ENCODE data around the gene ZDHHC14.

Gene ZDHHC14

GRCh38 chr6:157528931-157529653 is 148.1 kb downstream of the ZDHHC14 start:
- TF ChIP-seq GATA1 (IDR thresholded peaks at IDR 0.05; ENCODE audit: low read depth, low read length): no peak
- no peak for TF ChIP-seq POLR2A (IDR thresholded peaks at IDR 0.05; ENCODE audit: low read length)
- no peak for DNase-seq

- no peak for TF ChIP-seq GATA1 (IDR thresholded peaks at IDR 0.05; ENCODE audit: low read depth, low read length)
- no peak for TF ChIP-seq POLR2A (IDR thresholded peaks at IDR 0.05; ENCODE audit: low read length)
- no peak for DNase-seq
Measured at GRCh38 chr6:157529654-157530039, 148.7 kb downstream of the ZDHHC14 start.

DNA sequence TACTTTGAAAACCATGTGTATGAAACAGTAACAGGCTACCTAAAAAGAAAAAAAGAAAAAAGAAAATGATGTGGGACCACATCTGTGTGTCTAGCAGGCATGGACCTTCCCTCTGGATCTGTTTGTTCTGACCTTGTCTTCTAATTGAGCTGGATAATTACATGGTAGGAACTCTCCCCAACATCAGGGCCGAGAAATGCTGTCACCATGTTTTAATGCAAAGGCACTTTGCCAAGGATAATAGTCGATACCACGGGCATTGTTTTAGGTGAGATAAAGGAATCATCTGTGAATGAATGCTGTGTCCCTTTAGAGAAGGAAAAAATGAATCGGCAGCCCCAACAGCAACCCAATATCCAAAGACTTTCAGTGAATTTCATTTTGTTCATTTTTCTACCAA is 149.1 kb downstream of the ZDHHC14 start:
- no peak for DNase-seq

GRCh38 chr6:157530724-157531168 is 149.8 kb downstream of the ZDHHC14 start:
- no peak for DNase-seq
- no peak for TF ChIP-seq POLR2A (IDR thresholded peaks at IDR 0.05; ENCODE audit: low read length)

More for the DNA sequence above, 149.1 kb downstream of the ZDHHC14 start:
- TF ChIP-seq GATA1 (IDR thresholded peaks at IDR 0.05; ENCODE audit: low read depth, low read length): no peak
- no peak for TF ChIP-seq POLR2A (IDR thresholded peaks at IDR 0.05; ENCODE audit: low read length)

GRCh38 chr6:157531169-157531985 is 150.4 kb downstream of the ZDHHC14 start:
- TF ChIP-seq POLR2A (IDR thresholded peaks at IDR 0.05; ENCODE audit: low read length): no peak
- DNase-seq: no peak

DNA sequence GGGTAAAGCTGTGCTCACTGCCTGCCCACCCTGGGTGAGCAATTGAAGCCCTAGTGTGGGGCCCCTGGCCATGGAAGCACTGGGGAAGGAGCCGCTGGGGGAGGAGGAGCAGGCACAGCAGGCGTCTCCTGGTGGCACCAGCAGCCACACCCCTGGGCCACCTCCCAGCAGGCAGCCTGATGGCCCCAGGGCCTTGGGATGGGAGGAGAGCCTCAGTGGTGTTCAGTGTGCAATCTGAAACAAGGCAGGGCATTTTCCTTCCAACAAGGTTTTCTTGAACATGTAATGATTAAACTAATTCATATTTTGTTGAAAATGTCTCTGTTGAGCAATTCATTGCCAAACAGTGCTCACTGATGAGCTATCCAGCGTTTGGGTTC is 151.0 kb downstream of the ZDHHC14 start:
- TF ChIP-seq POLR2A (IDR thresholded peaks at IDR 0.05; ENCODE audit: low read length) (no peak), GATA1 (IDR thresholded peaks at IDR 0.05; ENCODE audit: low read depth, low read length) (no peak)

GRCh38 chr6:157533048-157533871 is 152.3 kb downstream of the ZDHHC14 start:
- TF ChIP-seq GATA1 (IDR thresholded peaks at IDR 0.05; ENCODE audit: low read depth, low read length) (no peak), POLR2A (IDR thresholded peaks at IDR 0.05; ENCODE audit: low read length) (no peak)
- no peak for DNase-seq

More for the DNA sequence above, 151.0 kb downstream of the ZDHHC14 start:
- no peak for DNase-seq

DNA sequence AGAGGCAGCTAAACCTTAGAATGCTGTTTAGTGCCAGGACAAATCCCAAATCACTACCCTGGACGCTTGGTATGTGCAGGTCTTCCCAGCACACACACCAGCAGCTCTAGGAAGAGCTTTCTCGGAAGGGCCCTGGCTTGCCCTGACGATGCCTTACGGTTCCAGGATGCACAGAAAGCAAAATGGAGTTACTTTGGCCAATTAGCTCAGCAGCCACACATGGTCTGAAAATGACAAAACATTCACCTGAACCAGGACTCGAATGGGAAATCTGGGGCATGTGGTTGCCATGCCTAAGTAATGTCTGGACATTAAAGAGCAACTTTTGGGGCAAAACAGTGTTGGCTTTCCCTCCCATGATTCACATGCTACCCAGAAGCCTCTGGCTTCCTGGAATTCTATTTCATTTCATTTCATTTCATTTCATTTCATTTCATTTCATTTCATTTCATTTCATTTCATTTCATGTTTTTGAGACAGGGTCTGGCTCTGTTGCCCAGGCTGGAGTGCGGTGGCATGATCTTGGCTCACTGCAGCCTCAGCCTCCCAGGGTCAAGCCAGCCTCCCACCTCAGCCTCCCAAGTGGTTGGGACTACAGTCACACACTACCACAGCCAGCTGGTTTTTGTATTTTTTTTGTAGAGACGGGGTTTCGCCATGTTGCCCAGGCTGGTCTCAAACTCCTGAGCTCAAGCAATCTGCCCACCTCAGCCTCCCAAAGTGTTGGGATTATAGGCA is 153.3 kb downstream of the ZDHHC14 start:
- TF ChIP-seq GATA1 (IDR thresholded peaks at IDR 0.05; ENCODE audit: low read depth, low read length) (no peak), POLR2A (IDR thresholded peaks at IDR 0.05; ENCODE audit: low read length) (no peak)
- DNase-seq: no peak

GRCh38 chr6:157534977-157535339 is 154.0 kb downstream of the ZDHHC14 start:
- DNase-seq: no peak
- no peak for TF ChIP-seq POLR2A (IDR thresholded peaks at IDR 0.05; ENCODE audit: low read length)
- no peak for TF ChIP-seq GATA1 (IDR thresholded peaks at IDR 0.05; ENCODE audit: low read depth, low read length)

DNA sequence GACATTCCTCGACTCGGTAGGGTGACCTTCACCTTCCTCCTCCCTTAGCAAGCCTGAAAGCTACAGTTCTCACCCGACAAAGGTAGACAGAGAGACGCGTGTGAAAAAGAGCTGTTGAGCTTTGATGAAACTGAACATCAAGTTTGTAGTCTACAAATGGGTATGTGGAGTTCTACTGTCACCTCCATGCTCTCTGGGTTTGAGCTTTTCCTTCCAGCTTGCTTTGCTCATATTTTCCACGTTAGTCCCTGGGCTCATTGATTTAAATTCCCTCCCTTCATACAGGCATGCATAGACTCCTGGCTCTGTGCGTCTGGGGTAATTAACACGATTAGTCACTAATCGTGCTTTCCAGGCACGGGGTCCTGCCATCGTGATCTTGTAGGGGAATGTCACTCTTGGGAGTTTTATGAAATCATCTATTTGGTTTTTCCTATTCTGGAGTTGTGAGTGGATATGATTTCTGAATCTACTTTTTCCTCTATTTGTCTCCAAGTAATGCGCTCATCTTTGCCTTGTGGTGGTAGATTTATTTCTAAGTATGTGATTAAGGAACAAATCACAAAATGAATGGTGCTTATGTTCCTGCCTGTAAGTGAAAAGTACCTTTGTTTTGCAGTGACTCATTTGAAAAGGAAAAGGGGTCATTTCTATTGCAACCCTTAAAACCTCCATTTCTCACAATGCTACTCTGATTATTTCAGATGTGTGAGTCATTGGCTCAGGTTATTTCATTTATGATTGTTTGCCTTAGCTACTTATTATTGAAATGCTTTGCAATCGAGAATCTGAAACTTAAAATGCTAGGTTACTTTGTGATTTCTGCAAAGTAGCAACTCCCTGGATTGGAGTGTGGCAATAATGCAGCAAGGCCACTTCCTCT is 154.6 kb downstream of the ZDHHC14 start:
- no peak for DNase-seq
- no peak for TF ChIP-seq POLR2A (IDR thresholded peaks at IDR 0.05; ENCODE audit: low read length)

DNA sequence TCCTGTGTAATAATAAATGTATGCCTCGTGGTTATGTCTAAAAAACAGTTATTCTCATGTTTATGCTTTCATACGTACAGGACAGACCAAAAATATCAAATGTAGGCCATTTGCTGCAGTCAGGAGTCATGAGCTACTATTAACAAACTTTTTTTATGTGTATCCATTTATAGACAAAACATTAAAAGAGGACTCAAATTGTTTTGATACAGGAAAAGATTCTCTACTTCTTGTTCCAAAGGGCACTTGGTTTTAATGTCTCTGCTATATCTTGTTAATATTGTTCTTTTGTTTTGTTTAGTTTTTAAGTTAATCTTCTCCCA is 155.2 kb downstream of the ZDHHC14 start:
- DNase-seq: no peak
- TF ChIP-seq POLR2A (IDR thresholded peaks at IDR 0.05; ENCODE audit: low read length) (no peak), GATA1 (IDR thresholded peaks at IDR 0.05; ENCODE audit: low read depth, low read length) (no peak)

DNA sequence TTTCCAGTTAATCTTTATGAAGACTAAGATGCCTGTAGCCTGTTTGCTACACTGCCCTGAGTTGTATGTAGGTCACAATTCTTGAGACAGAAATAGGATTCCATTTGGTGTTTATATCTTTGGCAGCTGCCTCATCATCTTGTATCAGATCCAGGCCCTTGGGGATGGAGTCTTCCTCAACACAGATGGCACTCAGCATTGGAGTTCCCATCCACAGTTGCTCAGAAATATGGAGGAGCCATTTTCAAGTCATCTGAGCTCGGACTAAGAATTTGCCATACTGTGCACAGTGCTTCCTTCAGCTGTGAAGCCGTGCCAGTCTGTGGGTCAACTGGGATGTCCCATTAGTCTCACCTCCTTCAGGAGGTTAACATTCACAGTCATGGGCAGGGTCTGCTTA is 156.6 kb downstream of the ZDHHC14 start:
- no peak for TF ChIP-seq GATA1 (IDR thresholded peaks at IDR 0.05; ENCODE audit: low read depth, low read length)
- no peak for TF ChIP-seq POLR2A (IDR thresholded peaks at IDR 0.05; ENCODE audit: low read length)

DNA sequence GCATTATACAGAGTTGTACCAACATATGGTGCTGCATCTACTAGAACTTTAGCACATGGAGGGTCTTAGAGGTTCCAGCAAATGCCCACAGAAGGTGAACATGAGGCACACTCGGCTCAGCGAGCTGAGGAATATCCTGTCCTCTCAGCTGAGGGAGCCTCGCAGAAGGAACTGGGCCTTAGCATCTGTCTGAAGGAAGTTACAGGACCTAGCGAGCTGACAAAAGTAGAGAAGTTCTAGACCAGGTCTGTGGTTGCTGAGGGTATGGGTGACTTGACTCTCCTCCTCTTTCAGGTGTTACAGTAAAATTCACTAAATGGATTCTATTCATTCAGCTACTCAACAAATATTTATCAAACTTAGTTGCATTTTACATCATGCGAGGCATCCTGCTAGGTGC is 157.2 kb downstream of the ZDHHC14 start:
- TF ChIP-seq POLR2A (IDR thresholded peaks at IDR 0.05; ENCODE audit: low read length) (no peak), GATA1 (IDR thresholded peaks at IDR 0.05; ENCODE audit: low read depth, low read length) (no peak)
- no peak for DNase-seq

More for the DNA sequence above, 156.6 kb downstream of the ZDHHC14 start:
- DNase-seq: no peak
